Right cardiac atrium (tissue), 5 donors: ENCODE results near the gene MYLK. TPM values are rescaled to one million over a fixed set of nuclear protein-coding genes. Genes with fewer than 3 reads are reported as not detected.
"Not testable (repeated sequence)": the region's sequence is repeated elsewhere in the genome, so short reads cannot be mapped to it uniquely, and the experiment has no call there.

Experiments used
- ATAC-seq, 2 donors: fragments of 200-7000 bp; cut with Tn5 transposase; one replicate each; pipeline versions ENCODE4 v1.8.0 to v1.9.1; 2020; ENCODE audit warnings: moderate library complexity in 2 of 2, mild to moderate bottlenecking in 1 of 2
- DNase-seq, 3 donors: peaks; one replicate each; pipeline ENCODE4 v3.0.0-alpha.2; 2020
- H3K27ac ChIP-seq: one replicate; pipeline ENCODE4 v1.5.1; 2013; ENCODE audit warnings: mild to moderate bottlenecking, low read length, control low read depth, moderate library complexity
- H3K27me3 ChIP-seq: one replicate; pipeline ENCODE4 v1.6.1; 2013; ENCODE audit not compliant: control insufficient read depth, insufficient read depth
- H3K4me1 ChIP-seq: one replicate; pipeline ENCODE4 v1.6.1; 2013; ENCODE audit warnings: low read length; ENCODE audit not compliant: control insufficient read depth, insufficient read depth
- H3K4me3 ChIP-seq: one replicate; pipeline ENCODE4 v1.5.1; 2013; ENCODE audit warnings: low read length, control low read depth
- H3K9me3 ChIP-seq: one replicate; pipeline ENCODE4 v1.6.1; 2013; ENCODE audit warnings: low read length; ENCODE audit not compliant: control insufficient read depth
- WGBS: extraction: QIAGEN DNeasy Blood & Tissue Kit; methylation state at CpG from one replicate; pipeline ENCODE4 v1.1.7; 2013; 5-methylcytosine and 5-hydroxymethylcytosine counted together
- intact Hi-C, 4 donors: fragments of 100-400 bp; cut with DNase I; formaldehyde crosslinking; loops; one replicate each; pipeline versions ENCODE4 v1.11.0 to v1.14.0; 2022 to 2023
- polyA plus RNA-seq: library from polyadenylated mRNA; stranded (reverse); fragments of 200-250 nt; gene quantifications from one replicate; pipeline ENCODE4 v1.2.3, GENCODE V29; 2013
- total RNA-seq, 4 donors: library from RNA; stranded (reverse); fragmentation: NEBNext Ultra II Directional; extraction: Animal tissue kit (Norgen Biotek cat#: 25700); gene quantifications; one replicate each; pipeline ENCODE4 v1.2.1, GENCODE V29; 2021
- donor health status: healthy with polysubstance abuse.
- donor health status: DM: no; HTN: yes; CAD: no.
- donor health status: DM: no; HTN: no; CAD: no.
- donor health status: DM: no; HTN: yes; CAD: no; lungs with severe emphysema.
- donor health status: DM: yes; HTN: yes; CAD: no.

The MYLK gene
- total and polyA plus RNA-seq, 5 donors = 27.3 to 645 (median 53.5) TPM

DNA sequence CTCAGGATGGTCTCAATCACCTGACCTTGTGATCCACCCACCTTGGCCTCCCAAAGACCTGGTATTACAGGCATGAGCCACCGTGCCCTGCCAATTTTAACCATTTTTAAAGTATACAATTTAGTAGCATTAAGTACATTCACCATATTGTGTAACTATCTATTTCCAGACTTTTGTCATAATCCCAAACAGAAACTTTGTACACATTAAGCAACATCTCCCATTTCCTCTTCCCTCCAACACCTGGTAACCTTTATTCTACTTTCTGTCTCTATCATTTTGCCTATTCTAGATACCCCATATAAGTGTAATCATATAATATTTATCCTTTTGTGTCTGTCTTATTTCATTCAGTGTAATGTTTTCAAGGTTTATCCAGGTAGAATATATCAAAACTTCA is 8.9 kb upstream of the MYLK start:
- H3K27me3 ChIP-seq = no peaks in the 10 kb centered on the region
- no peak overlapping the region for H3K27ac ChIP-seq
- WGBS = 87% methylated on average over 1 of the region's 1 CpG
- no peak for ATAC-seq
- H3K4me1 ChIP-seq = no peaks in the 10 kb centered on the region
- H3K9me3 ChIP-seq = peaks cover 3% of the 10 kb centered on the region
- intact Hi-C loops = no loop called here
- no peak for DNase-seq
- no peak overlapping the region for H3K4me3 ChIP-seq

DNA sequence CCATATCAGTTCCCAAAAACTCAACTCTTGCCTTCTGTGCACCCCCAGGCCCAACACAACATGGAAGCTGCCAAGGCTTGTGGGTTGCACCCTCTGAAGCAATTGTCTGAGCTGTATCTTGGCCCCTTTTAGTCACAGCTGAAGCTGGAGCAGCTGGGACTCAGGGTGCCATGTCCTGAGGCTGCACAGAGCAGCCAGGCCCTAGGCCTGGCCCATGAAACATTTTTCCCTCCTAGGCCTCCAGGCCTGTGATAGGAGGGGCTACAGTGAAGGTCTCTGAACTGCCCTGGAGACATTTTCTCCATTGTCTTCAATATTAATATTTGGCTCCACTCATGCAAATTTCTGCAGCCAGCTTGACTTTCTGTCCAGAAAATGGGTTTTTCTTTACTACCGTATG is 8.1 kb upstream of the MYLK start:
- H3K27ac ChIP-seq = no peak overlapping the region
- ATAC-seq = no peak
- no peak overlapping the region for H3K4me3 ChIP-seq
- intact Hi-C loops = no loop called here
- DNase-seq = no peak
- H3K27me3 ChIP-seq = no peaks in the 10 kb centered on the region
- peaks cover 3% of the 10 kb centered on the region for H3K9me3 ChIP-seq
- 42% methylated on average over 1 of the region's 1 CpG for WGBS
- no peaks in the 10 kb centered on the region for H3K4me1 ChIP-seq

DNA sequence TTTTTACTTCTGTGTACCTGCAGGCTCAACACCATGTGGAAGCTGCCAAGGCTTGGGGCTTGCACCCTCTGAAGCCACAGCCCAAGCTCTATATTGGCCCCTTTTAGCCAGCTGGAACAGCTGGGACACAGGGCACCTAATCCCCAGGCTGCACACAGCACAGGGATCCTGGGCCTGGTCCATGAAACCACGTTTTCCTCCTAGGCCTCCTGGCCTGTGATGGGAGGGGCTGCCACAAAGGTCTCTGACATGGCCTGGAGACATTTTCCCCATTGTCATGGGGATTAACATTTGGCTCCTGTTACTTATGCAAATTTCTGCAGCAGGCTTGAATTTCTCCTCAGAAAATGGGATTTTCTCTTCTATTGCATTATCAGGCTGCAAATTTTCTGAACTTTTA is 6.9 kb upstream of the MYLK start:
- WGBS = 52% methylated on average over 1 of the region's 1 CpG
- H3K9me3 ChIP-seq, H3K4me3 ChIP-seq, intact Hi-C loops, H3K27ac ChIP-seq, H3K27me3 ChIP-seq, DNase-seq, H3K4me1 ChIP-seq, ATAC-seq: not testable (repeated sequence)

DNA sequence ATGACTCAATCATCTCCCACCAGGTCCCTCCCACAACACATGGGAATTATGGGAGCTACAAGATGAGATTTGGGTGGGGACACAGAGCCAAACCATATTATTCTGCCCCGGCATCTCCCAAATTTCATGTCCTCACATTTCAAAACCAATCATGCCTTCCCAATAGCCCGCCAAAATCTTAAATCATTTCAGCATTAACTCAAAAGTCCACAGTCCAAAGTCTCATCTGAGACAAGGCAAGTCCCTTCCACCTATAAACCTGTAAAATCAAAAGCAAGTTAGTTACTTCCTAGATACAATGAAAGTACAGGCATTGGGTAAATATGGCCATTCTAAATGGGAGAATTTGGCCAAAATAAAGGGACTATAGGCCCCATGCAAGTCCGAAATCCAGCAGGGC is 6.0 kb upstream of the MYLK start:
- H3K27ac ChIP-seq, H3K4me1 ChIP-seq, ATAC-seq, H3K27me3 ChIP-seq, DNase-seq, H3K9me3 ChIP-seq, H3K4me3 ChIP-seq, intact Hi-C loops: not testable (repeated sequence)
- 92% methylated on average over 3 of the region's 3 CpGs for WGBS

DNA sequence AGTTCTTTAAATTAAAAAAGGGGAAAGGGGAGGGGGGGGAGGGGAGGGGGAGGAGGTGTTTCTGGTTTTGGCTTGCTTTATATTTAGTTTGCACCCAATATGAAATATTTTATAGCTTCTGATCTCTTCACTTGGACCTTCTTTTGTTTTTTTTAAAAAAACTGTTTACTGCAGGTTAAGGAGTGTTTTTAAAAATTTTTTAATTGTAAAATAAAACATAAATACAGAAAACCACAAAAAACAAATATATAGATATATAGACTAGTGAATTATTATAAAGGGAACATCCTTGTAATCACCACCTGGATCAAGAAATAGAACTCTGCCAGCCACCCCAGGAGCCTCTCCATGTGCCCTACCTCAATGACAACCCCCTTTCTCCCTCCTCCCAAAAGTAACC is 861 bp upstream of the MYLK start:
- H3K9me3 ChIP-seq = no peaks in the 10 kb centered on the region
- intact Hi-C loops = no loop called here
- H3K4me3 ChIP-seq = no peak overlapping the region
- H3K27me3 ChIP-seq = no peaks in the 10 kb centered on the region
- DNase-seq = no peak
- peaks cover 2% of the 10 kb centered on the region for H3K4me1 ChIP-seq
- ATAC-seq = no peak
- no peak overlapping the region for H3K27ac ChIP-seq

DNA sequence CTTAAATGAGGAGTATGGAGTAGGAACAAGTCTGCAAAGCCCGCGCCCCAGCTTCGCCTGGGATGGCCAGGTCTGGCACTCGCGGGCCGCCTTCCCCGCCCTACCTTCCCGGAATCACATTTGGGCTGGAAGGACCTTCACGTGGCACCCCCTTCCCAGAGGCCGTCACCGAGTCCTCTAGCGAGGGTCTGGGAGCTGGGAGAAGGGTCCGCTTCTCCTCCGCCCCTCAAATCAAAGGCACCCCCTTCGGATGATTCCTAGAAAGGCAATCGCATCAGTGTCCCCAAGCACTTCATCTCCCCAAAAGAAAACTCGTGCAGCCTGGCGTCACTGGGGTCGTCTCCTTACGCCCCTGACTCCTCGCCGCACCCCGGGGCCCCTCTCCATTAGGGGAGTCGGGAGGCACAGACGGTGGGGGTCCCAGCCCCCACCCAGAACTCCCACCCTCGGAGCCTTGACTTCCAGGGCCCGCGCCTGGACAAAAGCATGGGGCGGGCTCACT is 380 bp downstream of the MYLK start:
- H3K9me3 ChIP-seq = no peaks in the 10 kb centered on the region
- no peaks in the 10 kb centered on the region for H3K27me3 ChIP-seq
- DNase-seq (peak in 2 of 3 donors; percentile 50 to 54), ATAC-seq (no peak)
- peak overlapping the region; percentile 33 for H3K4me3 ChIP-seq
- H3K27ac ChIP-seq = no peak overlapping the region
- H3K4me1 ChIP-seq = peaks cover 2% of the 10 kb centered on the region
- intact Hi-C loops = no loop called here
- 2% methylated on average over 29 of the region's 29 CpGs for WGBS

DNA sequence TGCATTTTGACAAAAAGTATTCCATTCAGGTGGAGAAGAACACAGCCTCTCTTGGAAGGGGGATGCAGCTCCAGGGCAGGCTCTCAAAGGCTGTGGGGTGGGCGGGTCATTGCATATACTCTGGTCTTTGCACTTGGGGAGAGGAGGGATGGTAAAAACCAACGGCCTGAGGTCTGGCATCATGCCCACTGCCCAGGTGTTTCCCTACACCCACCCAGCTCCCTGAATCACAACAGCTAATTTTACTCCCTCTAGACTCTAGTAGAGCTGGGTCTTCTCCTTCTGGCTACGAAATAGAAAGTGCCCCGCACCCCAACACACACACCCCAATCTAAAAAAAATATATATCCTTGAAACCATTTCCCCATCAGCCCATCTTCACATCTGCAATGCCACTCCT is 1.0 kb downstream of the MYLK start:
- no peak overlapping the region for H3K4me3 ChIP-seq
- 66% methylated on average over 4 of the region's 4 CpGs for WGBS
- ATAC-seq (no peak), DNase-seq (no peak)
- intact Hi-C loops = no loop called here
- H3K9me3 ChIP-seq = no peaks in the 10 kb centered on the region
- H3K4me1 ChIP-seq = peaks cover 2% of the 10 kb centered on the region
- H3K27me3 ChIP-seq = no peaks in the 10 kb centered on the region
- no peak overlapping the region for H3K27ac ChIP-seq

DNA sequence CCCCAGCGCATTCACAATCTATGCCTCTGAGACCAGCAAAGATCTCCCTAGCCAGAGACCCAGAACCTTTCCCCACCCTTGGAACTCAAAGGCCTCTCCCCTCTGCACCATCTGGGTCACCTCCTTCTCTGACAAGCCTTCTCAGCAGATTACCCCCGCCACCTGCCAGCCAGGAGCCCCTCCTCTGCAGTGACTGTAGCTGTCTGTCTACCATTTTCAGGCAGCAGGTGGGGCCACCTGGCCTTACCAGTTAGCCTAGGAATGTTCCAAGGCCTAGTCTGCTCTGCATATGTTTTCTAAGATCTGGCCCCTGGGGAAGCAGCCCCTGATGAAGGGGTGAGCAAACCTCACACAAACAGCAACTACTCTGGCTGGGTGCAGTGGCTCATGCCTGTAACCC is 2.4 kb downstream of the MYLK start:
- WGBS = 97% methylated on average over 2 of the region's 2 CpGs
- intact Hi-C loops = no loop called here
- DNase-seq (no peak), ATAC-seq (no peak)
- Histone ChIP-seq H3K4me1 (peaks cover 2% of the 10 kb centered on the region), H3K27me3 (no peaks in the 10 kb centered on the region), H3K9me3 (no peaks in the 10 kb centered on the region), H3K27ac (no peak overlapping the region), H3K4me3 (no peak overlapping the region)

DNA sequence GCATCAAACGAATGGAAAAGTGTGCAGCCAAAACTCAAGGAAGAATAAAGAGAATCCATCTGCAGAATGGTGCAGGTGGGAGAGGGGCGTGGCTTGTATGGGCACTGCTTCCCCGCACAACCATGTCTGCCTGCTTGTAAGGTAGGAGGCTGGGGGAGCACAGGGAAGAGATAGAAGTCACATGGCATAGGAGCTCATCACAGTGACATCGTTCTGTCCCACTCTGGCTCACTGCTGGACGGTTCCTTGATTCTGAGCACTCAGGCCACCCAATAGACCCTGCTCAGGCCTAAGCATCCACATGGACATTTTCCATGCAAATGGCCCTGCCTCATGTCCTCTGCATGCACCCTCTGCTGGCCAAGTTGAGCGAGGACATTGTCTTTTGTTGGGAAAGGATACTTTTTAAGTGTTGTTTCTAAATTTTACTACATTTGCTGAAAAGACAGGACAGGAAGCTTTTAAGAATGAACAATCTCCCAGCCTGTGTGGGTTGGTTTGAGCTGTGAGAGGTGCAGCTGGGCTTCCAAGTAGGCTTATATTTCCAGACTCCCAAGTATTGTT is 3.1 kb downstream of the MYLK start:
- no peak for DNase-seq
- Histone ChIP-seq H3K9me3 (no peaks in the 10 kb centered on the region), H3K27me3 (no peaks in the 10 kb centered on the region), H3K4me3 (no peak overlapping the region), H3K4me1 (peaks cover 2% of the 10 kb centered on the region), H3K27ac (no peak overlapping the region)
- no peak for ATAC-seq
- intact Hi-C loops = no loop called here
- WGBS = 82% methylated on average over 6 of the region's 6 CpGs

DNA sequence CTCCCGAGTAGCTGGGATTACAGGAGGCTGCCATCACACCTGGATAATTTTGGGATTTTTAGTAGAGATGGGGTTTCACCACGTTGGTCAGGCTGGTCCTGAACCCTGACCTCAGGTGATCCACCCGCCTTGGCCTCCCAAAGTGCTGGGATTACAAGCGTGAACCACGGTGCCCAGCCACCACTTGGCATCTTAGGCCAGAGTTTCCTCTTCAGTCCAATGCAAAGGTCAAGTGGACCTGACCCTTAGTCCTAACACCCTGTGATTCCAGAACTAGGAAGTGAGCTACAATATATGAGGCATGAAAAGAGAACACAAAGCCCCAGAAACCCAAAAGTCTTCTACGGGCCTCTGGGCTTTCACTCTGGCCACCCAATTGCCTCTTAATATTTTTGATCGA is 5.3 kb downstream of the MYLK start:
- ATAC-seq (no peak), DNase-seq (no peak)
- H3K4me3 ChIP-seq = no peak overlapping the region
- intact Hi-C loops = no loop called here
- H3K9me3 ChIP-seq = no peaks in the 10 kb centered on the region
- 87% methylated on average over 7 of the region's 7 CpGs for WGBS
- H3K27ac ChIP-seq = no peak overlapping the region
- no peaks in the 10 kb centered on the region for H3K27me3 ChIP-seq
- H3K4me1 ChIP-seq = peaks cover 2% of the 10 kb centered on the region

DNA sequence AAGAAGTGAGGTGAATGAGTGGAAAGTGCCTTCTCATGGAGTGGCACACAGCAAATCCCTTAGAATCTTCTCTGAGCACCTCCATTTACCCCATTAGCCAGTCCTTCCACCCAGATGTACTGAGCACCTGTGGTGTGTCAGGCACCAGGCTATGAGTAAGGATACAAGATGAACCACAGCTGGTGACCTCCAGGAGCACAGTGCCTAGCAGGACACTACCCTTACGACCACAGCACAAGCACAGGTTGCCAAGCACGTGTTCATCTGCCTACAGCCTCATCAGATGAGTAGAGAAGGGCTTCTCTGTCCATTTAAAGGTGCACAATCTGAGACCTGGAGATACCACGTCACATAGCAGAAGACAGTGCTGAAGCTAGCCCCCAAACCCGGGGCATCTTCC is 6.2 kb downstream of the MYLK start:
- no peaks in the 10 kb centered on the region for H3K27me3 ChIP-seq
- H3K4me3 ChIP-seq = no peak overlapping the region
- intact Hi-C loops = no loop called here
- 89% methylated on average over 4 of the region's 4 CpGs for WGBS
- no peaks in the 10 kb centered on the region for H3K9me3 ChIP-seq
- no peak for ATAC-seq
- no peak overlapping the region for H3K27ac ChIP-seq
- DNase-seq = no peak
- H3K4me1 ChIP-seq = no peaks in the 10 kb centered on the region

DNA sequence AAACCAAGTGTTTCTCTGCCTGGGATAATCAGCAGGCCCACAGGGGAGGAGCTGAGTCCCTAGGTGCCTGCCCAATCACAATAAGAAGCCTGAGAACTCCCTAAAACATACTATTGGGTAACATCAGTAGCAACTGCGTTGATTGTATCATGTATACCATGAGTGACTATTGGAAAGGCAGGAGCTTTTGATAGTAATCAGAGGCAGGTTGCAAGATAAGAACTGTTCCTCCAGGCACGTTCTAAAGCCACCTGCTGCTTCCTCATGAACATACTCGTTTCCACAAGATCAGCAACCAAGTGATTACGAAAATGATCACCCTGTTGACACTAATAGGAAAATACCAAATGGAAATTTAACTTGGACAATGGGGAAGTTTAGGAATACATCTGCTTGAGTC is 6.7 kb downstream of the MYLK start:
- no peak overlapping the region for H3K4me3 ChIP-seq
- intact Hi-C loops = no loop called here
- no peaks in the 10 kb centered on the region for H3K4me1 ChIP-seq
- H3K27ac ChIP-seq = no peak overlapping the region
- no peaks in the 10 kb centered on the region for H3K27me3 ChIP-seq
- WGBS = 81% methylated on average over 4 of the region's 4 CpGs
- no peaks in the 10 kb centered on the region for H3K9me3 ChIP-seq
- DNase-seq (no peak), ATAC-seq (no peak)
